GM12878 (cell line): ENCODE data around the gene HEG1. TPM values are rescaled to one million over a fixed set of nuclear protein-coding genes. Genes with fewer than 3 reads are reported as not detected.

Source experiments
- ATAC-seq: fragments of 200-7000 bp; cut with Tn5 transposase; 3 replicates; pipeline ENCODE4 v1.9.1; 2020; ENCODE audit warnings: mild to moderate bottlenecking, moderate library complexity
- BruUV-seq: library from RNA; stranded (reverse); fragments of 400-500 nt; replicated peaks from 2 replicates; lab custom pipeline; 2021; lab: Mats Ljungman, UMichigan
- CTCF ChIA-PET: fragments of 300-600 bp; sonication (Branson Sonifier 250); formaldehyde crosslinking; extraction: SDS; loops from one replicate; lab custom pipeline; 2021; ENCODE audit warnings: inconsistent platforms; lab: Yijun Ruan, JAX
- POLR2A ChIA-PET: fragments of 350-600 bp; formaldehyde crosslinking; extraction: SDS; loops from one replicate; lab custom pipeline; 2021; ENCODE audit warnings: inconsistent platforms; lab: Charles Lee
- RAD21 ChIA-PET: fragments of 300-600 bp; sonication (Branson Sonifier 250); formaldehyde crosslinking; loops from one replicate; lab custom pipeline; 2023; ENCODE audit warnings: antibody characterized with exemption; ENCODE audit not compliant: unreplicated experiment; lab: Charles Lee
- SMC1A ChIA-PET: fragments of 300-600 bp; sonication (Branson Sonifier 250); formaldehyde crosslinking; loops from one replicate; lab custom pipeline; 2023; ENCODE audit not compliant: unreplicated experiment, uncharacterized antibody; lab: Charles Lee
- DNase-seq: peaks from one replicate; pipeline ENCODE4 v3.0.0-alpha.2; 2011; ENCODE audit warnings: low read depth, low spot score
- FAIRE-seq: peaks from 3 replicates; lab custom pipeline; 2011; peaks lifted over from hg19 to GRCh38; lab: Jason Lieb, UNC
- H2AFZ ChIP-seq: 2 replicates; pipeline ENCODE4 v1.6.0; 2011; ENCODE audit warnings: low read depth, low read length, control low read depth; ENCODE audit not compliant: control insufficient read depth
- H3K27ac ChIP-seq: 2 replicates; pipeline ENCODE4 v1.5.1; 2011; ENCODE audit warnings: control low read depth; ENCODE audit not compliant: control insufficient read depth, insufficient read depth
- H3K27me3 ChIP-seq, 2 experiments: replicated peaks in 1 of 2; 2 replicates each; pipeline versions ENCODE4 v1.6.0 to v1.6.1; 2011; ENCODE audit warnings: low read length in 1 of 2; ENCODE audit not compliant: control insufficient read depth in 2 of 2, insufficient read depth in 2 of 2
- H3K36me3 ChIP-seq, 2 experiments: 2 replicates each; pipeline ENCODE4 v1.5.1; 2011; ENCODE audit warnings: low read length in 1 of 2; ENCODE audit not compliant: control insufficient read depth in 2 of 2, insufficient read depth in 2 of 2
- H3K4me1 ChIP-seq: 2 replicates; pipeline ENCODE4 v1.6.1; 2011; ENCODE audit warnings: mild to moderate bottlenecking, low read length, moderate library complexity, mixed read lengths; ENCODE audit not compliant: control insufficient read depth, insufficient read depth
- H3K4me2 ChIP-seq: 2 replicates; pipeline ENCODE4 v1.6.0; 2011; ENCODE audit warnings: control low read depth; ENCODE audit not compliant: control insufficient read depth, insufficient read depth
- H3K4me3 ChIP-seq: fragments of 200-600 bp; sonication (generic); 2 replicates; pipeline ENCODE4 v1.5.1; 2016
- H3K79me2 ChIP-seq: 2 replicates; pipeline ENCODE4 v1.6.0; 2011; ENCODE audit warnings: low read length; ENCODE audit not compliant: control insufficient read depth, insufficient read depth
- H3K9ac ChIP-seq: 2 replicates; pipeline ENCODE4 v1.8.0; 2011; ENCODE audit warnings: low read length, control low read depth, mixed read lengths; ENCODE audit not compliant: control insufficient read depth, insufficient read depth
- H3K9me3 ChIP-seq: replicated peaks from 3 replicates; pipeline ENCODE4 v1.5.1; 2011; ENCODE audit warnings: mild to moderate bottlenecking, low read length; ENCODE audit not compliant: control insufficient read depth, insufficient read depth
- H4K20me1 ChIP-seq: 2 replicates; pipeline ENCODE4 v1.6.0; 2011; ENCODE audit not compliant: control insufficient read depth, insufficient read depth
- CTCF ChIP-seq, 3 experiments: IDR thresholded peaks in 2 of 3; conservative IDR thresholded peaks in 1 of 3; 2 replicates each; pipeline ENCODE4 v1.5.1; 2011; ENCODE audit warnings: low read depth in 3 of 3, low read length in 3 of 3, mild to moderate bottlenecking in 3 of 3, control low read depth in 2 of 3, moderate library complexity in 2 of 3, inconsistent platforms in 1 of 3, mixed read lengths in 1 of 3; ENCODE audit not compliant: control insufficient read depth in 2 of 3, insufficient read depth in 1 of 3; ENCODE audit errors: extremely low read depth in 1 of 3
- HDAC2 ChIP-seq: fragments of 200-600 bp; sonication (generic); IDR thresholded peaks from 2 replicates; pipeline ENCODE4 v1.6.1; 2017
- RAD21 ChIP-seq: IDR thresholded peaks from 2 replicates; pipeline ENCODE4 v1.6.1; 2011; ENCODE audit warnings: mild to moderate bottlenecking, low read depth, low read length, moderate library complexity; ENCODE audit not compliant: insufficient read depth
- SMAD5 ChIP-seq: IDR thresholded peaks from 2 replicates; pipeline ENCODE4 v1.6.1; 2016; ENCODE audit warnings: antibody characterized with exemption, low read depth
- SMARCA5 ChIP-seq: fragments of 450-650 bp; IDR thresholded peaks from 2 replicates; pipeline ENCODE4 v1.6.1; 2017; ENCODE audit warnings: mild to moderate bottlenecking
- SMC3 ChIP-seq: IDR thresholded peaks from 2 replicates; pipeline ENCODE4 v1.6.1; 2011; ENCODE audit warnings: low read length, improper control_type of control experiment, borderline replicate concordance
- SUPT20H ChIP-seq: IDR thresholded peaks from 2 replicates; pipeline ENCODE4 v1.6.1; 2011; ENCODE audit warnings: low read depth, mild to moderate bottlenecking, low read length, moderate library complexity, borderline replicate concordance; ENCODE audit not compliant: control insufficient read depth
- YY1 ChIP-seq: IDR thresholded peaks from 2 replicates; pipeline ENCODE4 v1.6.1; 2011; ENCODE audit warnings: low read depth, mild to moderate bottlenecking, low read length
- WGBS: methylation state at CpG from one replicate; pipeline ENCODE4 v1.1.6; 2016; ENCODE audit warnings: low lambda C conversion rate; ENCODE audit not compliant: insufficient replicate concordance, insufficient coverage; ENCODE audit errors: missing lambda C conversion rate; 5-methylcytosine and 5-hydroxymethylcytosine counted together
- in situ Hi-C: fragments of 300-500 bp; cut with MboI; formaldehyde crosslinking; loops from 9 replicates; pipeline ENCODE4 v1.14.3; 2018; ENCODE audit warnings: mixed read lengths
- intact Hi-C: fragments of 100-400 bp; cut with micrococcal nuclease; formaldehyde crosslinking; loops from one replicate; pipeline ENCODE4 v1.14.2; 2022; ENCODE audit not compliant: unreplicated experiment
- polyA plus RNA-seq, 11 experiments: library from polyadenylated mRNA; depleted of rRNA in 4 of 11; unstranded in 6 of 11; stranded (reverse) in 5 of 11; fragments of >200 nt; fragmentation: Nextera tagmentation in 4 of 11; fragmentation: Illumina TruSeq in 1 of 11; extraction: Ambion mirVana in 4 of 11; extraction: Trizol in 1 of 11; gene quantifications; 1 replicate in 1 of 11; 2 replicates in 10 of 11; pipeline versions ENCODE4 v1.2.1 to v1.2.3, GENCODE V29; 2011 to 2016; ENCODE audit warnings: inconsistent platforms in 2 of 11, missing spikeins in 2 of 11, low read depth in 1 of 11
- total RNA-seq, 4 experiments: library from RNA; depleted of rRNA in 3 of 4; stranded (reverse); fragments of >200 nt in 3 of 4; fragmentation: Illumina TruSeq in 1 of 4; extraction: Trizol in 1 of 4; gene quantifications; 2 replicates each; pipeline versions ENCODE4 v1.2.1 to v1.2.3, GENCODE V29; 2013 to 2021
- TF ChIP-seq, protein P1 (sequence below): fragments of 450-650 bp; IDR thresholded peaks from 2 replicates; pipeline ENCODE4 v1.6.1; 2017; ENCODE audit warnings: borderline replicate concordance

HEG1 gene
- total and polyA plus RNA-seq, 10 of the 15 experiments (the other 5 are each of a cell fraction or from before 2014, with no cell fraction given): 2.2 to 32.1 (median 7.6) TPM

DNA sequence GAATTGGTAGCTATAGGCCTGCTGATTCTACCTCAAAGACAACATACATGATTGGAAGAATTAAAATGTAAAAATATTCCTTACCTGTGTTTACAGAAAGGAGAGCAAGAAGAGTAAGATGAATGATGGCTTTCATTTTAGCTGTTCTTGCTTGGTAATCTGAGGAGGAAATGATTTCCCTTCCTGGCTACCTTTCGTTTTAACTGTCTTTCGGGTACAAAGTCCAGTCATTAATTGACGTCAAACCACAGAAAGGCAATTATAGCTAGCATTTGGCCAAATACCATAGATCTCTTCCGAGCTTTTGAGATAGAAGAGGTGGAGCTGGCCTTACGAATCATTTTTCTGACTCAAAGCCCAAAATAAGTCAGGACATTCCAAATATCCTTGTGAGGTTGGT lies 121.2 kb downstream of the HEG1 start, which contains the start of gene MUC13 (continued):
- TF ChIP-seq, protein P1, sequence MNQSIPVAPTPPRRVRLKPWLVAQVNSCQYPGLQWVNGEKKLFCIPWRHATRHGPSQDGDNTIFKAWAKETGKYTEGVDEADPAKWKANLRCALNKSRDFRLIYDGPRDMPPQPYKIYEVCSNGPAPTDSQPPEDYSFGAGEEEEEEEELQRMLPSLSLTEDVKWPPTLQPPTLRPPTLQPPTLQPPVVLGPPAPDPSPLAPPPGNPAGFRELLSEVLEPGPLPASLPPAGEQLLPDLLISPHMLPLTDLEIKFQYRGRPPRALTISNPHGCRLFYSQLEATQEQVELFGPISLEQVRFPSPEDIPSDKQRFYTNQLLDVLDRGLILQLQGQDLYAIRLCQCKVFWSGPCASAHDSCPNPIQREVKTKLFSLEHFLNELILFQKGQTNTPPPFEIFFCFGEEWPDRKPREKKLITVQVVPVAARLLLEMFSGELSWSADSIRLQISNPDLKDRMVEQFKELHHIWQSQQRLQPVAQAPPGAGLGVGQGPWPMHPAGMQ: no peak
- no peak for TF ChIP-seq SMAD5

- ChIA-PET POLR2A (interaction anchor here (0.6 to 0.7 kb wide), 2 partner anchors 67 to 121 kb away, joined by 3 read pairs; no protein-coding TSS in a partner anchor), CTCF (interaction anchor here (0.6 to 3.6 kb wide), 42 partner anchors 8 to 658 kb away, joined by 3 to 24 read pairs (median 5); no protein-coding TSS in a partner anchor), RAD21 (interaction anchor here (0.6 to 2.8 kb wide), 25 partner anchors 8 to 510 kb away, joined by 3 to 15 read pairs (median 4); no protein-coding TSS in a partner anchor), SMC1A (interaction anchor here (0.6 to 2.9 kb wide), 28 partner anchors 7 to 663 kb away, joined by 3 to 23 read pairs (median 4); partner anchors contain the start of gene MUC13)
- H3K27ac ChIP-seq: no peak overlapping the region
- intact Hi-C loops: loop anchor here (2.0 to 10.0 kb wide), 4 partner anchors 236 to 659 kb away; no protein-coding TSS in a partner anchor
- no TSS peak for BruUV-seq
- 4% methylated on average over 4 of the region's 4 CpGs for WGBS
- H3K36me3 ChIP-seq: no peaks in the 10 kb centered on the region
- in situ Hi-C loops: no loop called here
- ATAC-seq (peak; percentile 80), FAIRE-seq (peak; percentile 44), DNase-seq (no peak)
- no peaks in the 10 kb centered on the region for H3K9me3 ChIP-seq
- no peak overlapping the region; the same call in 1 of the 2 replicates for H2AFZ ChIP-seq
- H3K9ac ChIP-seq: no peak overlapping the region
- no peaks in the 10 kb centered on the region for H4K20me1 ChIP-seq
- H3K4me1 ChIP-seq: peaks cover 15% of the 10 kb centered on the region; the same call in 1 of the 2 replicates
- peak; percentile 25; the same call in 1 of the 2 replicates for TF ChIP-seq SMARCA5
- peak; percentile 74 for TF ChIP-seq RAD21
- no peak for TF ChIP-seq HDAC2
- no peak for TF ChIP-seq SUPT20H
- TF ChIP-seq YY1: peak; percentile 64; the same call in 1 of the 2 replicates
- peak; percentile 66 for TF ChIP-seq SMC3
- peak; percentile 63 to 75 (median 64); a peak in 5 of 6 replicates for TF ChIP-seq CTCF (IDR thresholded peaks at IDR 0.05 in 2 of 3, conservative IDR thresholded peaks at IDR 0.05 in 1 of 3; ENCODE audit: control insufficient read depth in 2 of 3, extremely low read depth in 1 of 3, insufficient read depth in 1 of 3, low read depth in 3 of 3, low read length in 3 of 3)
- H3K79me2 ChIP-seq: no peaks in the 10 kb centered on the region
- no peak overlapping the region for H3K4me2 ChIP-seq
- no peak overlapping the region for H3K4me3 ChIP-seq
- no peaks in the 10 kb centered on the region for H3K27me3 ChIP-seq
Observed at GRCh38 chr3:124928333-124929202, 127.2 kb downstream of the HEG1 start.
